Liver (tissue), 3 donors: ENCODE measurements around the gene MRO.

Experiments
- CTCF ChIP-seq: fragments of 150-350 bp; IDR thresholded peaks from 2 replicates; pipeline ENCODE4 v1.5.1; 2017; ENCODE audit warnings: improper control_type of control experiment, low read depth, low read length; ENCODE audit not compliant: missing input control
- TAF1 ChIP-seq: conservative IDR thresholded peaks from 2 replicates; pipeline ENCODE4 v1.6.1; 2016; ENCODE audit warnings: antibody characterized with exemption, mild to moderate bottlenecking
- donor health status: healthy.
- donor health status: healthy.

DNA sequence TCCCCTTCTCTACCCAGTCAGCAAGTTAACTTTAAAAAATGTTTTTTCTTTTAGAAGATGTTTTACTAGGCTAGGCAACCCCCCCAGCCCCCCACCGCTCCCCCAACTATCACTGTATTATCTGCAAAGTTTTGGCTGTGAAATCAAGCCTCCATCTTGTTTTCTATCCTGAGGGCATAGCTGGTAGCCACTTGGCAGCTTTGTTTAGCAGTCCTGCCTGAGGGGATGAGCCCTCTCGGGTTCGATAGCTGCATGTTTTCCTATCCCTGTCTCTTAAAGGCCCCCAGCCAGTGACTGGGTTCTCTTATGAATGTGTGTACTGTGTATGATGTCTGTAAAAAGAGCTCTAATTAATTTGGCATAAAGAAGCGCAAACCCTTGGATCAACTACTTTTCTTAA lies 43.4 kb downstream of the MRO start:
- TF ChIP-seq CTCF: no peak
- no peak for TF ChIP-seq TAF1
